Heart left ventricle (tissue), 16 donors: ENCODE results near the gene SRSF10. TPM values are rescaled to one million over a fixed set of nuclear protein-coding genes. Genes with fewer than 3 reads are reported as not detected.
A peak's percentile ranks its signal among the peaks of the same experiment; 100 is the strongest.

Source experiments
- ATAC-seq, 4 donors: fragments of 200-7000 bp; cut with Tn5 transposase; one replicate each; pipeline ENCODE4 v1.9.1; 2020 to 2022; ENCODE audit warnings: moderate library complexity in 4 of 4, mild to moderate bottlenecking in 3 of 4, moderate number of reproducible peaks in 1 of 4
- DNase-seq, 5 donors: peaks; one replicate each; pipeline ENCODE4 v3.0.0-alpha.2; 2020
- H3K27ac ChIP-seq, 12 donors: fragments of 200-600 bp; sonication (generic) in 4 of 12; one replicate each; pipeline versions ENCODE4 v1.5.0 to v1.8.0; 2016 to 2022; ENCODE audit warnings: mild to moderate bottlenecking in 2 of 12
- H3K27me3 ChIP-seq, 9 donors: fragments of 200-600 bp; sonication (generic) in 2 of 9; one replicate each; pipeline versions ENCODE4 v1.5.1 to v1.8.0; 2016 to 2022; ENCODE audit warnings: mild to moderate bottlenecking in 3 of 9
- H3K36me3 ChIP-seq, 9 donors: fragments of 200-600 bp; sonication (generic) in 2 of 9; one replicate each; pipeline versions ENCODE4 v1.5.0 to v1.8.0; 2018 to 2022; ENCODE audit warnings: mild to moderate bottlenecking in 2 of 9
- H3K4me1 ChIP-seq, 12 donors: fragments of 200-600 bp; sonication (generic) in 4 of 12; one replicate each; pipeline versions ENCODE4 v1.5.0 to v1.8.0; 2016 to 2022; ENCODE audit warnings: mild to moderate bottlenecking in 3 of 12
- H3K4me3 ChIP-seq, 12 donors: fragments of 200-600 bp; sonication (generic) in 4 of 12; one replicate each; pipeline versions ENCODE4 v1.5.0 to v1.8.0; 2017 to 2022; ENCODE audit warnings: mild to moderate bottlenecking in 9 of 12, moderate library complexity in 4 of 12
- H3K9me3 ChIP-seq, 12 donors: fragments of 200-600 bp; sonication (generic) in 4 of 12; one replicate each; pipeline versions ENCODE4 v1.5.0 to v1.8.0; 2016 to 2022; ENCODE audit warnings: mild to moderate bottlenecking in 1 of 12
- CTCF ChIP-seq, 12 donors: fragments of 200-600 bp; sonication (generic) in 4 of 12; IDR thresholded peaks; one replicate each; pipeline versions ENCODE4 v1.5.0 to v1.8.0; 2018 to 2022; ENCODE audit warnings: antibody characterized with exemption in 12 of 12, mild to moderate bottlenecking in 5 of 12
- POLR2A ChIP-seq, 2 donors: fragments of 450-650 bp; IDR thresholded peaks; one replicate each; pipeline ENCODE4 v1.6.1; 2017; ENCODE audit warnings: antibody characterized with exemption in 2 of 2, mild to moderate bottlenecking in 2 of 2, moderate library complexity in 2 of 2
- WGBS, 4 donors: extraction: QIAGEN DNeasy Blood & Tissue Kit in 2 of 4; methylation state at CpG; one replicate each; pipeline versions ENCODE4 v1.1.5 to v1.1.7; 2013 to 2018; 5-methylcytosine and 5-hydroxymethylcytosine counted together
- intact Hi-C, 10 donors: fragments of 100-400 bp; cut with DNase I; formaldehyde crosslinking; loops; one replicate each; pipeline versions ENCODE4 v1.11.1 to v1.14.2; 2022
- long read RNA-seq, 3 donors: library from polyadenylated mRNA; unstranded; transcript quantifications; one replicate each; pipeline ENCODE4 v2.0.0, GENCODE V29; 2020 to 2021
- polyA plus RNA-seq, 2 donors: library from polyadenylated mRNA; stranded (reverse); fragments of 200-250 nt; gene quantifications; one replicate each; pipeline ENCODE4 v1.2.3, GENCODE V29; 2013
- total RNA-seq, 9 donors: library from RNA; depleted of rRNA in 2 of 9; stranded (reverse); fragments of >200 nt in 2 of 9; fragmentation: NEBNext Ultra II Directional in 3 of 9; extraction: Animal tissue kit (Norgen Biotek cat#: 25700) in 3 of 9; gene quantifications; one replicate each; pipeline versions ENCODE4 v1.1.0 to v1.2.4, GENCODE V29; 2016 to 2023
- donor health status: ischemic (EF 13 %, LVEDD 7.1; RV severe dilation, severe dysfunction).
- donor health status: healthy with polysubstance abuse.
- donor health status: DM: no; HTN: yes; CAD: no.
- donor health status: DM: no; HTN: no; CAD: no.
- donor health status: ischemic (EF 25% LVEDD 6.9; RV normal size, moderate dysfunction).
- donor health status: ischemic (EF 25% LVEDD 5.7; RV mildly dilated, moderate dysfunction).
- donor health status: healthy.
- donor health status: DM: yes; HTN: yes; CAD: no.
- donor health status: ischemic (EF 35%, LVEDD 5.7; RV mildly dilated, moderate dysfunction).
- donor health status: nonischemic (EF 11% LVEDD 7.7; RV severe dilation, severe dysfunction).
- donor health status: DM: yes; HTN: yes; CAD: no.
- donor health status: PGD.
- donor health status: ischemic (EF 29% LVEDD 5.4; RV normal size, mild dysfunction).
- donor health status: nonischemic (EF 23%, LVEDD 6.1; RV moderate dilation, normal function).

The SRSF10 gene
- 10 to 100 TPM; 34.3 to 60.9 (median 49.4) TPM for total RNA-seq
- 10 to 100 TPM; 41.1 to 47.1 TPM for polyA plus RNA-seq
- long read RNA-seq, donor 1, partial matches to known transcripts, result 0 of 10 reads
- long read RNA-seq, donor 1, other reads (novel, unspliced or antisense), result 9 of 10 reads
- long read RNA-seq, donor 2, partial matches to known transcripts, result 1 of 19 reads
- long read RNA-seq, donor 2, other reads (novel, unspliced or antisense), result 9 of 19 reads
- long read RNA-seq, donor 3, partial matches to known transcripts, result 0 of 7 reads
- long read RNA-seq, donor 3, other reads (novel, unspliced or antisense), result 6 of 7 reads

GRCh38 chr1:23979881-23980727 is at the start of gene SRSF10:
TSS of gene SRSF10 (minus strand) at chr1:23980327. CDS start at chr1:23980255, 72 bp downstream.
- H3K9me3 ChIP-seq, result no peaks in the 10 kb centered on the region
- peak within 1 kb of the TSS; percentile 85 to 99 (median 97) for H3K27ac ChIP-seq
- H3K4me3 ChIP-seq, result peak within 1 kb of the TSS; percentile 69 to 97 (median 90)
- peaks cover 0 to 20% (median 11%) of the 10 kb centered on the region in 9 donors for H3K36me3 ChIP-seq
- H3K27me3 ChIP-seq, result no peaks in the 10 kb centered on the region
- intact Hi-C loops, result loop anchor here (1.0 to 5.0 kb wide), 11 partner anchors 19 to 49 kb away; no protein-coding TSS in a partner anchor
- WGBS, 4 donors, result 0 to 1% (median 1%) methylated on average over 57 to 84 of the region's 84 CpGs
- TF ChIP-seq CTCF (IDR thresholded peaks at IDR 0.05), result peak; percentile 14 to 79 (median 40)
- peak; percentile 95 to 97 for TF ChIP-seq POLR2A (IDR thresholded peaks at IDR 0.05)
- peak; percentile 98 to 100 (median 99) for ATAC-seq
- peak; percentile 99 for DNase-seq
- H3K4me1 ChIP-seq, result peaks cover 5 to 55% (median 40%) of the 10 kb centered on the region in 12 donors

GRCh38 chr1:24027838-24028468 is 47.8 kb upstream of the SRSF10 start:
- intact Hi-C loops, result loop anchor here in 9 of 10 donors (2.0 to 10.0 kb wide), 7 partner anchors 49 to 223 kb away; partner anchors contain the start of genes PNRC2 (in 5 of the 9), GALE (in 3 of the 9) and FUCA1 (in 1 of the 9)
- peaks cover 0 to 10% (median 2%) of the 10 kb centered on the region in 12 donors for H3K4me1 ChIP-seq
- H3K36me3 ChIP-seq, result no peaks in the 10 kb centered on the region
- ATAC-seq (peak in 3 of 4 donors; percentile 57 to 77 (median 73)), DNase-seq (no peak)
- no peak overlapping the region for H3K4me3 ChIP-seq
- WGBS, 4 donors, result 75 to 84% (median 78%) methylated on average over 4 of the region's 4 CpGs
- H3K27ac ChIP-seq, result no peak overlapping the region
- H3K9me3 ChIP-seq, result no peaks in the 10 kb centered on the region
- H3K27me3 ChIP-seq, result no peaks in the 10 kb centered on the region
- peak; percentile 44 to 81 (median 72) for TF ChIP-seq CTCF (IDR thresholded peaks at IDR 0.05)
- no peak for TF ChIP-seq POLR2A (IDR thresholded peaks at IDR 0.05)

- H3K27me3 ChIP-seq, result no peaks in the 10 kb centered on the region
- peak in 1 of 5 donors; percentile 59 for DNase-seq
- H3K9me3 ChIP-seq, result no peaks in the 10 kb centered on the region
- ATAC-seq, result peak in 3 of 4 donors; percentile 9 to 52 (median 45)
- H3K4me3 ChIP-seq, result no peak overlapping the region
- intact Hi-C loops, result loop anchor here in 5 of 10 donors (2.0 to 10.0 kb wide), 5 partner anchors 45 to 218 kb away; partner anchors contain the start of genes GALE (in 3 of the 5), PNRC2 (in 2 of the 5) and FUCA1 (in 1 of the 5)
- WGBS, 4 donors, result 73 to 84% (median 78%) methylated on average over 4 of the region's 4 CpGs
- TF ChIP-seq POLR2A (IDR thresholded peaks at IDR 0.05), result no peak
- TF ChIP-seq CTCF (IDR thresholded peaks at IDR 0.05), result no peak
- no peaks in the 10 kb centered on the region for H3K36me3 ChIP-seq
- peak overlapping the region in 11 of 12 donors; percentile 18 to 95 (median 88) for H3K27ac ChIP-seq
- H3K4me1 ChIP-seq, result peaks cover 0 to 54% (median 33%) of the 10 kb centered on the region in 12 donors
Measured at GRCh38 chr1:24022581-24023361, 42.6 kb upstream of the SRSF10 start.
